Panc1 (cell line): ENCODE results near the gene GP9. TPM values are rescaled to one million over a fixed set of nuclear protein-coding genes. Genes with fewer than 3 reads are reported as not detected.

Experiments
- ATAC-seq: fragments of 200-7000 bp; cut with Tn5 transposase; 2 replicates; pipeline ENCODE4 v1.9.1; 2020; ENCODE audit warnings: mild to moderate bottlenecking, moderate library complexity
- BruUV-seq: library from RNA; stranded (reverse); fragments of 400-500 nt; replicated peaks from 2 replicates; lab custom pipeline; 2021; lab: Mats Ljungman, UMichigan
- CTCF ChIA-PET: fragments of 300-600 bp; sonication (Branson Sonifier 250); formaldehyde crosslinking; loops from one replicate; lab custom pipeline; 2022; ENCODE audit warnings: antibody characterized with exemption; lab: Charles Lee
- POLR2A ChIA-PET: fragments of 300-600 bp; sonication (Branson Sonifier 250); formaldehyde crosslinking; loops from one replicate; lab custom pipeline; 2022; ENCODE audit warnings: antibody characterized with exemption; lab: Charles Lee
- DNase-seq: peaks from one replicate; pipeline ENCODE4 v3.0.0-alpha.2; 2010; ENCODE audit warnings: low read depth, low spot score
- H3K27ac ChIP-seq: 2 replicates; pipeline ENCODE4 v1.5.1; 2011; ENCODE audit warnings: mild to moderate bottlenecking, low read length, inconsistent platforms
- H3K27me3 ChIP-seq: fragments of 200-500 bp; sonication (Bioruptor generic); 2 replicates; pipeline ENCODE4 v1.6.0; 2014; ENCODE audit warnings: low read length, inconsistent platforms; ENCODE audit not compliant: control insufficient read depth, insufficient read depth
- H3K36me3 ChIP-seq: fragments of 200-500 bp; sonication (Bioruptor generic); 2 replicates; pipeline ENCODE4 v1.5.1; 2014; ENCODE audit warnings: inconsistent platforms, mild to moderate bottlenecking, low read length, moderate library complexity; ENCODE audit not compliant: control insufficient read depth, insufficient read depth
- H3K4me1 ChIP-seq: 2 replicates; pipeline ENCODE4 v1.5.1; 2011; ENCODE audit warnings: inconsistent platforms, mild to moderate bottlenecking, low read length, moderate library complexity; ENCODE audit not compliant: control insufficient read depth, insufficient read depth
- H3K4me3 ChIP-seq, 2 experiments: 2 replicates each; pipeline ENCODE4 v1.5.1; 2011 to 2012; ENCODE audit warnings: low read depth in 2 of 2, low read length in 2 of 2, mild to moderate bottlenecking in 2 of 2, inconsistent platforms in 1 of 2, moderate library complexity in 1 of 2
- H3K9me3 ChIP-seq: fragments of 200-500 bp; sonication (Bioruptor generic); 2 replicates; pipeline ENCODE4 v1.5.1; 2014; ENCODE audit warnings: low read depth, mild to moderate bottlenecking, inconsistent platforms, low read length, moderate library complexity; ENCODE audit not compliant: control insufficient read depth, insufficient read depth
- POLR2AphosphoS5 ChIP-seq: IDR thresholded peaks from 2 replicates; pipeline ENCODE4 v1.6.1; 2012; ENCODE audit warnings: mild to moderate bottlenecking, low read depth, low read length, moderate library complexity
- REST ChIP-seq, 2 experiments: IDR thresholded peaks; 2 replicates each; pipeline ENCODE4 v1.6.1; 2011 to 2012; ENCODE audit warnings: low read depth in 2 of 2, control low read depth in 1 of 2, low read length in 1 of 2, mild to moderate bottlenecking in 1 of 2, moderate library complexity in 1 of 2; ENCODE audit not compliant: insufficient read depth in 1 of 2
- SIN3A ChIP-seq: IDR thresholded peaks from 2 replicates; pipeline ENCODE4 v1.6.1; 2012; ENCODE audit warnings: low read depth, mild to moderate bottlenecking, low read length, moderate library complexity, borderline replicate concordance; ENCODE audit not compliant: insufficient read depth
- TCF7L2 ChIP-seq: IDR thresholded peaks from 2 replicates; pipeline ENCODE4 v1.6.1; 2011; ENCODE audit warnings: mild to moderate bottlenecking, low read depth, low read length, inconsistent platforms
- in situ Hi-C: cut with HindIII; loops from 2 replicates; pipeline ENCODE4 v1.10.0; 2016; ENCODE audit warnings: low sequenced_read_pairs, low pct_unique_long_range_greater_than_20kb
- intact Hi-C: fragments of 100-400 bp; cut with micrococcal nuclease; formaldehyde crosslinking; loops from one replicate; pipeline ENCODE4 v1.10.0; 2022; ENCODE audit not compliant: unreplicated experiment
- total RNA-seq: library from RNA; stranded (reverse); gene quantifications from one replicate; pipeline ENCODE4 v1.2.1, GENCODE V29; 2021; ENCODE audit not compliant: unreplicated experiment
- TF ChIP-seq, protein P1 (sequence below): fragments of 450-650 bp; IDR thresholded peaks from 2 replicates; pipeline ENCODE4 v1.5.1; 2017; ENCODE audit warnings: mild to moderate bottlenecking

GP9 gene
- total RNA-seq, 1 experiment from 2014 or later: not detected

DNA sequence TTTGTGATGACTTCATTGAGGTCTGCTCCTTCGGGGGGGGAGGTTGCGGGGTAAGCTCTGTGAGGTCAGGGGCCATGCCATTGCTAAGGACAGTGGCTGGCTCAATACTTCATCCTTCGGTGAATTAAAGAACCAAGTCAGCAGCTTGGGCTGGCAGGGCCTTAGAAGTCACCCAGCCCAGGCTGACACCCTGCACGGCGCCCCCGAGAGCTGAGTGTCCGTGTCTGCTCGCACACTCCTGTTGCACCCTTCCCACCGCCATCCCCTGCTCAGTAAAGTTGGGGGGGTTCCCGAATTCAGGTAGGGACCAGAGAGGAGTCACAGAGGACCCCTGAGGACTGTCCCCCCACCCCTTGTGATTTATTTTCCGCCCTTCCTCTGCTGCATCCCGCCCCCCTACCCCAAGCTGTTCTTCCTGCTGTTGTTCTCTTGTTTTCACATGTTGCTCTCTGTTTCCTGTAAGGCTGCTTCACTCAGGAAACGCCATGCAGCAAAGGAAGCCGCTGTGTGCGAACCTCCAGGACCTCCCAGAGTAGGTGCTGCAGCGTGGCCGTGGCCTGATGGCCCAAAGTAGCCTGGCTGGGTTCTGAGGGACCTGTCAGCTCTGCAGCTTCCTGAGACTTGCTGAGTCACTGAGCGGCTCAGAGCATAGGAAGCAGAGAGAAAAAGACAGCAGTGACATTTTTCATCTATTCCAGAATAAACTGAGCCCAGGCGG lies 45.0 kb upstream of the GP9 start:
- intact Hi-C loops: no loop called here
- Histone ChIP-seq H3K36me3 (no peaks in the 10 kb centered on the region), H3K27ac (no peak overlapping the region; the same call in 1 of the 2 replicates), H3K27me3 (no peaks in the 10 kb centered on the region), H3K4me1 (no peaks in the 10 kb centered on the region), H3K4me3 (no peak overlapping the region), H3K9me3 (no peaks in the 10 kb centered on the region)
- no peak for DNase-seq
- no TSS peak for BruUV-seq
- no peak for TF ChIP-seq POLR2AphosphoS5
- no peak for TF ChIP-seq REST (IDR thresholded peaks at IDR 0.05; ENCODE audit: insufficient read depth in 1 of 2, low read depth in 2 of 2, low read length in 1 of 2)
- no peak for TF ChIP-seq SIN3A
- TF ChIP-seq, protein P1, sequence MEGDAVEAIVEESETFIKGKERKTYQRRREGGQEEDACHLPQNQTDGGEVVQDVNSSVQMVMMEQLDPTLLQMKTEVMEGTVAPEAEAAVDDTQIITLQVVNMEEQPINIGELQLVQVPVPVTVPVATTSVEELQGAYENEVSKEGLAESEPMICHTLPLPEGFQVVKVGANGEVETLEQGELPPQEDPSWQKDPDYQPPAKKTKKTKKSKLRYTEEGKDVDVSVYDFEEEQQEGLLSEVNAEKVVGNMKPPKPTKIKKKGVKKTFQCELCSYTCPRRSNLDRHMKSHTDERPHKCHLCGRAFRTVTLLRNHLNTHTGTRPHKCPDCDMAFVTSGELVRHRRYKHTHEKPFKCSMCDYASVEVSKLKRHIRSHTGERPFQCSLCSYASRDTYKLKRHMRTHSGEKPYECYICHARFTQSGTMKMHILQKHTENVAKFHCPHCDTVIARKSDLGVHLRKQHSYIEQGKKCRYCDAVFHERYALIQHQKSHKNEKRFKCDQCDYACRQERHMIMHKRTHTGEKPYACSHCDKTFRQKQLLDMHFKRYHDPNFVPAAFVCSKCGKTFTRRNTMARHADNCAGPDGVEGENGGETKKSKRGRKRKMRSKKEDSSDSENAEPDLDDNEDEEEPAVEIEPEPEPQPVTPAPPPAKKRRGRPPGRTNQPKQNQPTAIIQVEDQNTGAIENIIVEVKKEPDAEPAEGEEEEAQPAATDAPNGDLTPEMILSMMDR: no peak
- no peak for ATAC-seq
- ChIA-PET CTCF (interaction anchor here (0.6 to 1.3 kb wide), 5 partner anchors 45 to 230 kb away, joined by 3 to 22 read pairs (median 4); no protein-coding TSS in a partner anchor), POLR2A (interaction anchor here (1.4 kb wide), 1 partner anchor 22 kb away, joined by 4 read pairs; the partner anchor contains the start of gene CFAP92)
- in situ Hi-C loops: no loop called here

GRCh38 chr3:129016356-129016719 lies 44.2 kb upstream of the GP9 start:
- CTCF ChIA-PET: interaction anchor here (0.6 to 1.3 kb wide), 5 partner anchors 36 to 229 kb away, joined by 3 to 22 read pairs (median 4); no protein-coding TSS in a partner anchor
- POLR2A ChIA-PET: interaction anchor here (0.6 to 1.4 kb wide), 2 partner anchors 22 to 48 kb away, joined by 4 to 9 read pairs; partner anchors contain the start of gene CFAP92
- intact Hi-C loops (no loop called here), in situ Hi-C loops (no loop called here)
- H3K27me3 ChIP-seq: no peaks in the 10 kb centered on the region
- DNase-seq (no peak), ATAC-seq (peak; percentile 38; the same call in 1 of the 2 replicates)
- no TSS peak for BruUV-seq
- no peaks in the 10 kb centered on the region for H3K4me1 ChIP-seq
- H3K36me3 ChIP-seq: no peaks in the 10 kb centered on the region
- H3K9me3 ChIP-seq: no peaks in the 10 kb centered on the region
- H3K27ac ChIP-seq: no peak overlapping the region; the same call in 1 of the 2 replicates
- TF ChIP-seq REST (IDR thresholded peaks at IDR 0.05; ENCODE audit: insufficient read depth in 1 of 2, low read depth in 2 of 2, low read length in 1 of 2) (no peak), TCF7L2 (no peak), POLR2AphosphoS5 (no peak), SIN3A (no peak)
- TF ChIP-seq, protein P1: no peak
- H3K4me3 ChIP-seq: no peak overlapping the region
